HK-2 (cell line): ENCODE data around the gene DHRS7C.
A peak's percentile ranks its signal among the peaks of the same experiment; 100 is the strongest.
"Not testable (repeated sequence)": the region's sequence is repeated elsewhere in the genome, so short reads cannot be mapped to it uniquely, and the experiment has no call there.

Experiments
- DNase-seq: peaks from one replicate; pipeline ENCODE4 v3.0.0-alpha.2; 2018; ENCODE audit not compliant: unreplicated experiment

The DHRS7C gene

GRCh38 chr17:9810100-9810949 lies 18.9 kb upstream of the DHRS7C start:
- DNase-seq, result no peak

GRCh38 chr17:9809409-9809808 lies 18.0 kb upstream of the DHRS7C start:
- DNase-seq, result no peak

GRCh38 chr17:9806699-9807098 lies 15.3 kb upstream of the DHRS7C start:
- DNase-seq, result no peak

DNA sequence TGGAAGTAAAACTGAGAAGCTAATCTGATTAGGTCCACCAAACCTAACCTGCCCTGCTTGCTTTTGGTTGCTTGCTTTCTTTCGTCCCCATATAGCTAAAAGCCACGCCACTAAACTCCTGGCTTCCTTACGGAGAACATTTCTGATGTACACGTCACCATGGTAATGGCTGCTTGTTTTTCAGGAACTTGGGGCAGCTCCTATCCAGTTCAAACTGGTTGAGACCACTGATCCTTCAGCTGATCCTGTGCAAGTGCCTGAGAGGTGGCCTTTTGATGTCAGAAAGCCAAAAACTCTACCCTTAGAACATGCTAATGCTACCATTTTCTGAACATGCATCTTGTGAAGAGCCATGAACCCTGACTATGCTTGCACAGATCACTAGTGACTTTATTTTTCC lies 14.4 kb upstream of the DHRS7C start:
- DNase-seq, result no peak

DNA sequence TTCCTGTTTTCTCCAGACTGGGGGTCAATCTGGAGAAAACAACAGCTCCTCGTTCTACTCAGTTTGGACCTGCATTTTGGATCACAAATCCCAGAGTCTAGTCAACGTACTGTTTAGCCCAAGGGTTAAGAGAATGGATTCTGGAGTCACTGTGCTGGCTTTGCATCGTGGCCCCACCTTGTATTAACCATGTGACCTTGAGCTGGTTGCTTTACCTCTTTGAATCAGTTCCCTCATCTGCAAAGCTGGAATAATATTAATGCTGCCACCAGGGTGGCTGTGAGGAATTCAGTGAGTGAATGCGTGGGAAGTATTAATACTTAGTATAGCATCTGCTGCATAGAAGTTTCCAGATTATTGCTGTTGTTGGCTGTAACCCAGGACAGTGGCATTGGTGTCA lies 11.3 kb upstream of the DHRS7C start:
- no peak for DNase-seq

GRCh38 chr17:9802294-9802693 lies 10.9 kb upstream of the DHRS7C start:
- no peak for DNase-seq

DNA sequence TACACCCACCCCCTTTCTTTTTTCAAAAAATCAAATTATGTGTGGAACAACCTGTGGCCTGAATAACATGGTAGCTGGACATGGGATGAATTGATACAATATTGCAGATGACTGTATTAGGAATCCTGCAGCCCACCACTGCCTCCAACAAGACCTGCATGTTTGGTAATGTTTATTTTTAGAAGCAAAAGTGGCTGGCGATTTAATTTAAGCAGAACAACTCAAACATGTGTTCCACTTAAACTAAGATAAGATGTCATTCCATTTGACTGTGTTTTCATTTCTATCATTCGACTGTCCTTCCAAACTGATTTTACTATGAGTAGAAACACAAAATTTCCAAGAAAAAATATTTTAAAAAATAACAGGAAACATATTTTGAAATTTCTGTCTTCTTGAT lies 10.1 kb upstream of the DHRS7C start:
- DNase-seq, result no peak

- no peak for DNase-seq
Observed at GRCh38 chr17:9798724-9799123, 7.3 kb upstream of the DHRS7C start.

- no peak for DNase-seq
Observed at GRCh38 chr17:9798008-9798407, 6.6 kb upstream of the DHRS7C start.

DNA sequence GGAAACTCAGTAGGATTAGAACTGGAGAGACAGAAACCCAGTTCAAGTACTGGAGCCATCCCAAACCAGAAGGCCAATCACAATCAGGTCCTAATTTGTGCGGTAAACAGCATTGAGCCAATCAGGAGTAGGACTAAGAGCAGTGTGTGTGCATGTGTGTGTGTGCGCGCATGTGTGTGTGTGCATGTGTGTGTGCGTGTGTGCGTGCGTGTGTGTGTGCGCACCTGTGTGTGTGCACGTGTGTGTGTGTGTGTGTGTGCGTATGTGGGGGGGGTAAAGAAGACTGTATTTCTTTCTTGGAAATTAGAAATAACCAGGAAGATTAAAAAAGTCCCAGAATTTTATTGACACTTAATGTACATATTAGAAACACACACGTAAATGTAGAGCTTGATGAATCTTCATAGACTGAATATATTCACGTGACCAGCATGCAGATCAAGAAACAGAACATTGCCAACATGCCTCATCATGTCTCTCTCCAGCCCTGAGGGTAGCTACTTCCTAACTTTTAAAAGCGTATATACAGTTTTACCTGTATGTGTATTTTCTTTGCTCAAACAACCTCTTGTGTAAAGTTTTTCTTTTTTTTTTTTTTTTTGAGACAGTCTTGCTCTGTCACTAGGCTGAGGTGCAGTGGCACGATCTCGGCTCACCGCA lies 919 bp upstream of the DHRS7C start:
- no peak for DNase-seq

GRCh38 chr17:9790316-9790715 lies 1.1 kb downstream of the DHRS7C start:
- no peak for DNase-seq

GRCh38 chr17:9788601-9789000 lies 2.8 kb downstream of the DHRS7C start:
- DNase-seq, result no peak

GRCh38 chr17:9784544-9784943 lies 6.8 kb downstream of the DHRS7C start:
- no peak for DNase-seq

DNA sequence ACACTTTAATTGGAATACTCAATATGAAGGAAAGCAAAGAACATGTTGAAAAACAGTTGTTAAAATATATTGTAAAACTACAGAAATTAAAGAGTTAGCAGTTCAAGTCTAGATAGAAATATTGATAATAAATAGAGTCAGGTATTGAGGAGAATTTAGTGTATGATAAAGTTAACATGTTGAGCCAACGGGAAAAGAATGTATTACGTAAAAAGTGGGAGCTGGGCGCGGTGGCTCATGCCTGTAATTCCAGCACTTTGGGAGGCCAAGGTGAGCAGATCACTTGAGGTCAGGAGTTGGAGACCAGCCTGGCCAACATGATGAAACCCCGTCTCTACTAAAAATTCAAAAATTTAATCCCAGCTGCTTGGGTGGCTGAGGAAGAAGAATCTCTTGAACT lies 7.9 kb downstream of the DHRS7C start:
- DNase-seq, result not testable (repeated sequence)

- DNase-seq, result no peak
Observed at GRCh38 chr17:9783050-9783449, 8.3 kb downstream of the DHRS7C start.

DNA sequence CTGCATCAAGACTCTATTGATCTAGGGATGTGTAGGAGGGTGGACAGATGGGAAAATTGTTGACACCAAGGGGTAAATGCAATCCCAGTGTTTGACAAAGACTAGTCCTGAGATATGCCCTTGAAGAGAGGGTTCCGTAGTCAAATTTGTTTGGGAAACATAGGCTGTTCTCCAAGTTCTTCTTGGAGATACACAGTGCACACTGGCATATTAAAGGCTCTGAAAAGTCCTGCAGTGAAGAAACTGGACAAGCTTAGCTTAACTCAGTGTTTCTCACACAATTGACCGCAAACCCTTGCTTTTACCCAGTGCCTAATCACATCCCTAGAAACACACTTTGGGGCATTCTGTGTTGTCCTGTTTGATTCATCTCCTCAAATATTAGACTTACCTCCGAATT lies 10.8 kb downstream of the DHRS7C start:
- no peak for DNase-seq

- DNase-seq, result no peak
Observed at GRCh38 chr17:9776911-9777310, 14.5 kb downstream of the DHRS7C start.

GRCh38 chr17:9772658-9773057 lies 18.7 kb downstream of the DHRS7C start:
- no peak for DNase-seq

GRCh38 chr17:9771465-9771864 lies 19.9 kb downstream of the DHRS7C start:
- DNase-seq, result no peak

DNA sequence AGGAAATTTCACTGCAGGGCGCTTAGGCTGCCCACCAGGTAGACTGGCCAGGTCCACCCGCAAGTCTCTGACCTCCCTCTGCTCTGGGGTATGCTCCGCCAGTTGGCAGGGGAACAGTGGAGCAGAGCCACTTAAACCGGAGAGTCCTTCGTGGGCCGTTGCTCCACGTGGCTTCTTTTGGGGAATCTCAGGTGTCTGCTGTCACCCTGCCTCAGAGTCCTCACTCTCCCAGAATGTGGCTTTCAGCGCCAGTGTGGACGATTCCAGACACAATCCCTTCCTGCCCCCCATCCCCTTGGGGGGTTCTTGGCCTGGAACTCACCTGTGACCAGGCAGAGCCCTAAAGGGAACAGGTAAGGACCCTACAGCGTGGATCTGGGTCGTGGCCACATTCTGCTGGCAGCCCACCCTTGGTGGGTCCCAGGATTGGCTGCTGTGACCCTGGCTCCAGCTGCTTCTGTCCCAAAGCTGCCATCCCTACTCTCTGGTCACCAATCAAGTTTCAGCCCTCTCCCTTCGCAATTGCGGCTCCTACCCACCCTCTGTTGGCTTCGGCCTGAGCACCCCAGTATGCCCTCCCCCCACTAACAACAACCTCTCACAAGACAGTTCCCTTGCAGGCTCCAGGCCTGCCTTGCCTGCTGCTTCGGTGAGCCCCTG lies 22.2 kb downstream of the DHRS7C start:
- no peak for DNase-seq

DNA sequence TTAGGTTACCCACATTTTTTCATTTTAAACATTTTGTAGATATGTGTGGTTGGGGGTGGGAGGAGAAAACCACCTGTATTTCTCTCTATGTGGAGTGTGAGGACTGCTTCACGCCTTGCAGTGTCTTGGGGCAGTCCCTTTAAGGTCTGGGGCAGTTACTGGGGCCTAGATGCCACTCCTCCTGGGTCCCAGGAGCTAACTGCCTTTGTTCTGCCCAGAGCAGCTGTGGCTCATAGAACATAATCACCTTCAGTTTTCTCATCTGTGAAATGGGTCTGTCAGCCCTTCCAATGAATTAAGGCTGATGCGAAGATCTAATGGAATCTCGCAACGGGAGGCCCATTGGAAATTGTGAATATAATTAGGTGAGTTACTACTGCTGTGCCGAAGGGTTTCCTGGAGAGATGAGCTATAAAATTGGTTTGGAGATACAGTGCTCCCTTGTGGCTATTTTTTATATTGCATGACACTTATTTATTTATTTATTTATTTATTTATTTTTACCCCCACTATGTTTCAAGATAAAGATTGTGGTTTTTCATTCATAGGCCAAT lies 22.9 kb downstream of the DHRS7C start:
- peak; percentile 19 for DNase-seq

DNA sequence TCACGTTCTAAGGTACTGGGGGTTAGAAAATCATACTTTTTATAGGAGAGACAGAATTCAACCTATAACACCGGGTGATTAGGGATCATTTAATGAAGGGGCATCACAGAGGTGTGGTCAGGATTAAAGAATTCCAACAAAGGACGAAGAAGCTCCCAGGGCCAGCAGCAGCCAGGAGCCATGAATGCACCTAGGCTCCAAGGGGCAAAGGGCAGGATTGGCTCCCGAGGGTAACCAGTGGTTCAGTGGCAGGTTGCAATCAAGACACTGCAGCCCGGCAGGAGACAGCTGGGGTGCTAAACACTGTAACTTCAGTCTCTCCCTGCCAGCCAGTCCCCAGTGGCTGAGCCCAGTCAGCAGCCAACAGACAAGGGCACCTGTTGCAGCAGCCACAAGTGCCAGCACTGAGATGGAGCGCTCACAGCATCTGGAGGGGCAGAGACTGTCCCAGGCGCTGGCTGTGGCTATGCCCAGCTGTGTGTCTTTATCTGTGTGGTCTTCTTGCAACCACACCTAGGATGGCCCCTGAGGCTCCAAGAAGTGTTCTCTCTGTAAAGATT lies 23.9 kb downstream of the DHRS7C start:
- no peak for DNase-seq
